MCF 10A (cell line): ENCODE results near the gene KLF13. TPM values are rescaled to one million over a fixed set of nuclear protein-coding genes. Genes with fewer than 3 reads are reported as not detected.

Experiments
- BruUV-seq: library from RNA; stranded (reverse); fragments of 400-500 nt; replicated peaks from 2 replicates; lab custom pipeline; 2021; lab: Mats Ljungman, UMichigan
- CTCF ChIA-PET: fragments of 300-600 bp; sonication (Branson Sonifier 250); formaldehyde crosslinking; extraction: SDS; loops from one replicate; lab custom pipeline; 2021; ENCODE audit warnings: antibody characterized with exemption, inconsistent platforms; lab: Yijun Ruan, JAX
- POLR2A ChIA-PET: fragments of 300-600, 350-650 bp; sonication (Branson Sonifier 250); formaldehyde crosslinking; extraction: SDS; loops from one replicate; lab custom pipeline; 2020; ENCODE audit warnings: antibody characterized with exemption, inconsistent platforms; lab: Yijun Ruan, JAX
- DNase-seq: peaks from one replicate; pipeline ENCODE4 v3.0.0-alpha.2; 2018; ENCODE audit not compliant: unreplicated experiment
- H3K27ac Mint-ChIP-seq: one replicate; pipeline ENCODE4 v1.8.0; 2022; ENCODE audit warnings: mild to moderate bottlenecking, low read depth, mixed read lengths; ENCODE audit not compliant: unreplicated experiment
- H3K27me3 Mint-ChIP-seq: one replicate; pipeline ENCODE4 v1.8.0; 2022; ENCODE audit warnings: mixed read lengths; ENCODE audit not compliant: insufficient read depth, unreplicated experiment
- H3K36me3 Mint-ChIP-seq: one replicate; pipeline ENCODE4 v1.8.0; 2022; ENCODE audit warnings: mild to moderate bottlenecking, moderate library complexity, mixed read lengths; ENCODE audit not compliant: insufficient read depth, unreplicated experiment
- H3K4me1 Mint-ChIP-seq: one replicate; pipeline ENCODE4 v1.8.0; 2022; ENCODE audit warnings: mixed read lengths; ENCODE audit not compliant: insufficient read depth, unreplicated experiment
- H3K4me3 Mint-ChIP-seq: one replicate; pipeline ENCODE4 v1.8.0; 2022; ENCODE audit warnings: mild to moderate bottlenecking, moderate library complexity, mixed read lengths; ENCODE audit not compliant: unreplicated experiment
- H3K9me3 Mint-ChIP-seq: one replicate; pipeline ENCODE4 v1.8.0; 2022; ENCODE audit warnings: mixed read lengths; ENCODE audit not compliant: unreplicated experiment
- intact Hi-C: fragments of 100-400 bp; cut with micrococcal nuclease; formaldehyde crosslinking; loops from 2 replicates; pipeline ENCODE4 v1.14.1; 2022
- total RNA-seq: library from RNA; stranded (reverse); gene quantifications from 2 replicates; pipeline ENCODE4 v1.2.3, GENCODE V29; 2022
- TF ChIP-seq, protein P1 (sequence below): fragments of 200-600 bp; IDR thresholded peaks from one replicate; pipeline ENCODE4 v1.8.0; 2022; ENCODE audit warnings: antibody characterized with exemption, mild to moderate bottlenecking; ENCODE audit not compliant: unreplicated experiment

Gene KLF13
- total RNA-seq, 1 experiment from 2014 or later, result 83.1 TPM

DNA sequence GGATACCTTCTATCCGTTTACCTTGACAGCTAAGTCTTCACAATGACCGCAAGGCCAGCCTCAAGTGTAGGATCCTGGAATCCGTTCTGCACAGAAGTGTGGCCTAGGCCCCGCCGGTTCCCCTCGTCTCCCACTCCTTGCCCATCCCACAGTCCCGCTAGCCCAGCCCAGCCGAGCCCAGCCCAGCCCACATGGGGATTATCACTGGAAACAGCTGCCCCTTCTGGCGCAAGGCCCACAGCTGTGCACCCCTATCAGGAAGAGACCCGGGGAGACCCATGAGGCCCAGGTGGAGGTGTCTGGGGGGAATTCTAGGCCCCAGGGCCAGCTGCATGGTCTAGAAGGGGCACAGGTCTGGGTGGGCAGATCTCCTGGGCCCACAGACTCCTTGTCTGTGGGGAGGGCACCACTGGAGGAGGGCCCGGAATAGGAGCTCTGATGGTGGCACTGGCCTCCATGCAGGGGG, 27.9 kb upstream of the KLF13 start:
- POLR2A ChIA-PET, result interaction anchor here (1.1 to 1.2 kb wide), 2 partner anchors 27 to 36 kb away, joined by 3 read pairs; no protein-coding TSS in a partner anchor
- BruUV-seq, result no TSS peak
- intact Hi-C loops, result no loop called here
- CTCF ChIA-PET, result no interaction called here
- TF ChIP-seq, protein P1, sequence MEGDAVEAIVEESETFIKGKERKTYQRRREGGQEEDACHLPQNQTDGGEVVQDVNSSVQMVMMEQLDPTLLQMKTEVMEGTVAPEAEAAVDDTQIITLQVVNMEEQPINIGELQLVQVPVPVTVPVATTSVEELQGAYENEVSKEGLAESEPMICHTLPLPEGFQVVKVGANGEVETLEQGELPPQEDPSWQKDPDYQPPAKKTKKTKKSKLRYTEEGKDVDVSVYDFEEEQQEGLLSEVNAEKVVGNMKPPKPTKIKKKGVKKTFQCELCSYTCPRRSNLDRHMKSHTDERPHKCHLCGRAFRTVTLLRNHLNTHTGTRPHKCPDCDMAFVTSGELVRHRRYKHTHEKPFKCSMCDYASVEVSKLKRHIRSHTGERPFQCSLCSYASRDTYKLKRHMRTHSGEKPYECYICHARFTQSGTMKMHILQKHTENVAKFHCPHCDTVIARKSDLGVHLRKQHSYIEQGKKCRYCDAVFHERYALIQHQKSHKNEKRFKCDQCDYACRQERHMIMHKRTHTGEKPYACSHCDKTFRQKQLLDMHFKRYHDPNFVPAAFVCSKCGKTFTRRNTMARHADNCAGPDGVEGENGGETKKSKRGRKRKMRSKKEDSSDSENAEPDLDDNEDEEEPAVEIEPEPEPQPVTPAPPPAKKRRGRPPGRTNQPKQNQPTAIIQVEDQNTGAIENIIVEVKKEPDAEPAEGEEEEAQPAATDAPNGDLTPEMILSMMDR, result no peak
- Mint-ChIP-seq H3K9me3 (no peaks in the 10 kb centered on the region), H3K27me3 (no peaks in the 10 kb centered on the region), H3K36me3 (peaks cover 6% of the 10 kb centered on the region), H3K4me3 (no peak overlapping the region), H3K4me1 (peaks cover 14% of the 10 kb centered on the region), H3K27ac (no peak overlapping the region)
- no peak for DNase-seq

DNA sequence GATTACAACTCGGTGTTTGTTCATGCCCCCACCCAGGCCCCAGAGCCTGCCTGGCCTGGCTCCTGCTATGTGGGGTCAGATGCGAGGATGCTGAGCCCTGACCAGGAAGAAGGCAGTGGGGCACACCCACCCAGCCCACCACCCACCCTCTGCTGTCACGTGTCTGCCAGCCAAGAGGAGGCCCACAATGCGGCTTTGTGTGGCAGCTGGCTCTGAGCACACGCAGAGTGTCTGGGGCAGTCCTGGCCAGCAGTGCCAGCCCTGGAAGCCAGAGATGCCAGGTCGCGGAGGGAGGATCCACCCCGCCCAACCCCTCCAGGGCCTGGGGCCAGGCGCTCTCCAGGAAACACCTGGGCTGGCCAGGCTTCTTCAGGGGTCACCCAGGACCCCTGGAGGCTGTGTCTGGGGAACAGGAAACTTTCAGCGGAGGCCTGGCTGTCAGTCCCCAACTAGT, 26.4 kb upstream of the KLF13 start:
- Mint-ChIP-seq H3K27me3 (no peaks in the 10 kb centered on the region), H3K36me3 (peaks cover 6% of the 10 kb centered on the region), H3K9me3 (no peaks in the 10 kb centered on the region), H3K4me3 (no peak overlapping the region), H3K4me1 (peaks cover 14% of the 10 kb centered on the region), H3K27ac (no peak overlapping the region)
- ChIA-PET CTCF (no interaction called here), POLR2A (no interaction called here)
- DNase-seq, result no peak
- no TSS peak for BruUV-seq
- intact Hi-C loops, result no loop called here
- TF ChIP-seq, protein P1, result no peak

DNA sequence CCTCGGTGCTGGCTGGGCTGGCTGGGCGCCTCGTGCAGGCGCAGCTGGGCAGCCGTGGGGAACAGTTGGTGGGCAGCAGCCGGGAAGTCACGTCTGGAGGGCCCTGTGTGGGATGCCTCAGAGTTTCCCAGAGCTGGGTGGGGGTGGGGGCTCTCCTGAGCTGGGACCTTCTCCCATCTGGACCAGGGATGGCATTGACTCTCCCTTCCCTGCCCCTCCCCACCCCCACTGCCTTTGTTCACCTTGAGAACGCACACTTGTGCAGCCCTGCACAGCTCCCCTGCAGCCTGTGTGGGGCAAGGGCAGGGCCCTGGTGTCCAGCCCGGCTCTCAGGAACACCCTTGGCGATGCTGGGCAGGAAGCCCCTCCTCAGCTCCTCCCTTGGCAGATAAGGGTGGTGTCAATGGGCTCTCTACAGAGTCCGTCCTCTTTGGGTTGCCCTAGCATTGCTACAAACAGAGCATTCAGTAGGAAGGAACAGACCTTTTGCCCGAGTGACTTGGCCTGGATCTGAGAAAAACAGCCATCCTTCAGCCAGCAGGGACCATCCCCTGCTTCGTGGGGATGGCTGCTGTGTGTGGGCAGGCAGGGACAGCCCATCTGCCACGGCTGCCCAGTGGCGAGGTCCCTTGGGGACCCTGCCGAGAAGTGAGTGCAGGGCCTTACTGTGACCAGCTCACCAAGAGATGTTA, 25.5 kb upstream of the KLF13 start:
- DNase-seq, result no peak
- no peaks in the 10 kb centered on the region for H3K9me3 Mint-ChIP-seq
- H3K4me3 Mint-ChIP-seq, result no peak overlapping the region
- peaks cover 14% of the 10 kb centered on the region for H3K4me1 Mint-ChIP-seq
- TF ChIP-seq, protein P1, result no peak
- no TSS peak for BruUV-seq
- H3K36me3 Mint-ChIP-seq, result no peaks in the 10 kb centered on the region
- intact Hi-C loops, result no loop called here
- H3K27ac Mint-ChIP-seq, result no peak overlapping the region
- POLR2A ChIA-PET, result interaction anchor here (0.6 kb wide), 1 partner anchor 534 kb away, joined by 3 read pairs; no protein-coding TSS in a partner anchor
- CTCF ChIA-PET, result interaction anchor here (1.1 kb wide), 1 partner anchor 406 kb away, joined by 4 read pairs; no protein-coding TSS in a partner anchor
- no peaks in the 10 kb centered on the region for H3K27me3 Mint-ChIP-seq

DNA sequence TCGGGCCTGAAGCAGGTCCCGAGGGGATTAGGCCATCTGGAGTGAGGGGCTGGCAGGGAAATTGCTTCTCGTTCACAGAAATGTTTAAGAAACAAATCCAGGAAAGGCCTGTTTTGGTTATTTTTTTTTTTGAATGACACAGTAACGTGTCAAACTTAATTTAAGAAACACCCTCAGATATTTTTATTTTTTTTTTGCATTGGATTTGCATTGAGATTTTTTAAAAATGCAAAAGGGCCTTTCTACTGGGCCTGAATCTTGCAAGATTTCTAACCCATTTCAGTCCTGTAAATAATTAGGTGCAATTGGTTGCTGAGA, 25.0 kb upstream of the KLF13 start:
- POLR2A ChIA-PET, result no interaction called here
- no peak overlapping the region for H3K4me3 Mint-ChIP-seq

More for the DNA sequence above, 25.0 kb upstream of the KLF13 start:
- DNase-seq, result no peak
- BruUV-seq, result no TSS peak
- CTCF ChIA-PET, result interaction anchor here (1.1 kb wide), 1 partner anchor 407 kb away, joined by 4 read pairs; no protein-coding TSS in a partner anchor
- Mint-ChIP-seq H3K4me1 (peaks cover 9% of the 10 kb centered on the region), H3K27me3 (no peaks in the 10 kb centered on the region), H3K36me3 (no peaks in the 10 kb centered on the region), H3K27ac (no peak overlapping the region), H3K9me3 (no peaks in the 10 kb centered on the region)
- TF ChIP-seq, protein P1, result no peak
- intact Hi-C loops, result no loop called here
